HG03432 (cell line): ENCODE measurements around the gene GRM6.

Source experiments
- ATAC-seq: cut with Tn5 transposase; IDR thresholded peaks from one replicate; pipeline ENCODE4 v1.9.1; 2021; ENCODE audit warnings: mild to moderate bottlenecking, moderate library complexity; ENCODE audit not compliant: unreplicated experiment

GRM6 gene

GRCh38 chr5:178994580-178995340 lies at the start of gene GRM6:
GRM6 (minus strand) TSS chr5:178995320; CDS start chr5:178994944, 376 bp downstream.
- no peak for ATAC-seq

GRCh38 chr5:179044765-179045164 lies 49.6 kb upstream of the GRM6 start:
- ATAC-seq: no peak

GRCh38 chr5:179033004-179033580 lies 38.0 kb upstream of the GRM6 start:
- no peak for ATAC-seq

GRCh38 chr5:179023528-179024189 lies 28.5 kb upstream of the GRM6 start, which contains the start of gene ZNF879:
ZNF879 (plus strand) TSS chr5:179023804; CDS start chr5:179025005, 1,201 bp downstream.
- ATAC-seq: peak; percentile 83

- no peak for ATAC-seq
These were observed 13.5 kb upstream of the GRM6 start for GRCh38 chr5:179008667-179009066.

- no peak for ATAC-seq
These were observed 11.4 kb upstream of the GRM6 start for GRCh38 chr5:179006564-179006963.

- no peak for ATAC-seq
These were observed 3.3 kb upstream of the GRM6 start for GRCh38 chr5:178998441-178998840.

GRCh38 chr5:178997191-178997590 lies 2.1 kb upstream of the GRM6 start:
- ATAC-seq: no peak

- ATAC-seq: no peak
These were observed 1.0 kb upstream of the GRM6 start for GRCh38 chr5:178996156-178996555.

- ATAC-seq: no peak
These were observed 196 bp upstream of the GRM6 start for GRCh38 chr5:178995341-178995690.

- no peak for ATAC-seq
These were observed 1.1 kb downstream of the GRM6 start for GRCh38 chr5:178993955-178994579.

GRCh38 chr5:178993236-178993765 lies 1.8 kb downstream of the GRM6 start:
- ATAC-seq: no peak

GRCh38 chr5:178992291-178992895 lies 2.7 kb downstream of the GRM6 start:
- no peak for ATAC-seq

GRCh38 chr5:178991190-178992145 lies 3.7 kb downstream of the GRM6 start:
- no peak for ATAC-seq

- ATAC-seq: no peak
These were observed 4.6 kb downstream of the GRM6 start for GRCh38 chr5:178990491-178990890.

- no peak for ATAC-seq
These were observed 5.8 kb downstream of the GRM6 start for GRCh38 chr5:178989311-178989710.

GRCh38 chr5:178988436-178989220 lies 6.5 kb downstream of the GRM6 start:
- no peak for ATAC-seq

GRCh38 chr5:178986326-178986960 lies 8.7 kb downstream of the GRM6 start:
- ATAC-seq: no peak
